Neural crest cell (in vitro differentiated cells): ENCODE measurements around the gene RAD18. TPM values are rescaled to one million over a fixed set of nuclear protein-coding genes. Genes with fewer than 3 reads are reported as not detected.

ENCODE experiments used
- DNase-seq: peaks from one replicate; pipeline ENCODE4 v3.0.0; 2021; ENCODE audit warnings: low read depth, mixed read lengths, low spot score
- H3K27ac Mint-ChIP-seq: one replicate; pipeline ENCODE4 v1.8.0; 2021; ENCODE audit warnings: mild to moderate bottlenecking, mixed read lengths; ENCODE audit not compliant: unreplicated experiment
- H3K27me3 Mint-ChIP-seq: 2 replicates; pipeline ENCODE4 v1.8.0; 2021; ENCODE audit warnings: low read depth, mild to moderate bottlenecking, mixed read lengths
- H3K36me3 Mint-ChIP-seq: 2 replicates; pipeline ENCODE4 v1.8.0; 2021; ENCODE audit warnings: low read depth, mild to moderate bottlenecking, mixed read lengths
- H3K4me1 Mint-ChIP-seq: 2 replicates; pipeline ENCODE4 v1.8.0; 2021; ENCODE audit warnings: mixed read lengths
- H3K4me3 Mint-ChIP-seq: one replicate; pipeline ENCODE4 v1.8.0; 2021; ENCODE audit warnings: mild to moderate bottlenecking, mixed read lengths
- H3K9me3 Mint-ChIP-seq: 2 replicates; pipeline ENCODE4 v1.8.0; 2021; ENCODE audit warnings: mixed read lengths
- CTCF ChIP-seq: fragments of 200-600 bp; sonication (generic); conservative IDR thresholded peaks from 2 replicates; pipeline ENCODE4 v1.5.0; 2021; ENCODE audit warnings: antibody characterized with exemption, mild to moderate bottlenecking
- total RNA-seq: library from RNA; stranded (reverse); gene quantifications from 2 replicates; pipeline ENCODE4 v1.2.1, GENCODE V29; 2021

Gene RAD18
- total RNA-seq, 1 donor from 2014 or later: 36.3 TPM

GRCh38 chr3:8988384-8988655 lies 25.0 kb upstream of the RAD18 start:
- no peak overlapping the region for H3K27ac Mint-ChIP-seq
- H3K27me3 Mint-ChIP-seq: no peaks in the 10 kb centered on the region
- H3K36me3 Mint-ChIP-seq: peaks cover 10% of the 10 kb centered on the region
- no peaks in the 10 kb centered on the region for H3K9me3 Mint-ChIP-seq
- no peak for TF ChIP-seq CTCF
- no peak for DNase-seq
- peaks cover 21% of the 10 kb centered on the region for H3K4me1 Mint-ChIP-seq
- H3K4me3 Mint-ChIP-seq: no peak overlapping the region

GRCh38 chr3:8987645-8988383 lies 24.5 kb upstream of the RAD18 start:
- DNase-seq: peak; percentile 77
- H3K4me3 Mint-ChIP-seq: peak overlapping the region; percentile 63
- H3K27me3 Mint-ChIP-seq: no peaks in the 10 kb centered on the region
- peaks cover 10% of the 10 kb centered on the region for H3K36me3 Mint-ChIP-seq
- H3K9me3 Mint-ChIP-seq: no peaks in the 10 kb centered on the region
- peaks cover 26% of the 10 kb centered on the region for H3K4me1 Mint-ChIP-seq
- peak; percentile 84 for TF ChIP-seq CTCF
- peak overlapping the region; percentile 81 for H3K27ac Mint-ChIP-seq

- Mint-ChIP-seq H3K4me1 (peaks cover 32% of the 10 kb centered on the region), H3K4me3 (no peak overlapping the region), H3K36me3 (peaks cover 10% of the 10 kb centered on the region), H3K9me3 (no peaks in the 10 kb centered on the region), H3K27me3 (no peaks in the 10 kb centered on the region), H3K27ac (no peak overlapping the region)
- no peak for TF ChIP-seq CTCF
- no peak for DNase-seq
Measured at GRCh38 chr3:8987226-8987625, 24.0 kb upstream of the RAD18 start.

- Mint-ChIP-seq H3K4me3 (no peak overlapping the region), H3K27ac (no peak overlapping the region), H3K9me3 (no peaks in the 10 kb centered on the region), H3K4me1 (peaks cover 37% of the 10 kb centered on the region), H3K36me3 (peaks cover 10% of the 10 kb centered on the region), H3K27me3 (no peaks in the 10 kb centered on the region)
- DNase-seq: no peak
- TF ChIP-seq CTCF: no peak
Measured at GRCh38 chr3:8986741-8987140, 23.5 kb upstream of the RAD18 start.

GRCh38 chr3:8985876-8986275 lies 22.6 kb upstream of the RAD18 start:
- no peak overlapping the region for H3K4me3 Mint-ChIP-seq
- H3K27me3 Mint-ChIP-seq: no peaks in the 10 kb centered on the region
- no peak overlapping the region for H3K27ac Mint-ChIP-seq
- H3K4me1 Mint-ChIP-seq: peaks cover 45% of the 10 kb centered on the region
- DNase-seq: no peak
- H3K9me3 Mint-ChIP-seq: no peaks in the 10 kb centered on the region
- peaks cover 5% of the 10 kb centered on the region for H3K36me3 Mint-ChIP-seq
- no peak for TF ChIP-seq CTCF
